ENCODE data around the gene IER3. TPM values are rescaled to one million over a fixed set of nuclear protein-coding genes. Genes with fewer than 3 reads are reported as not detected.

The IER3 gene, protein sequence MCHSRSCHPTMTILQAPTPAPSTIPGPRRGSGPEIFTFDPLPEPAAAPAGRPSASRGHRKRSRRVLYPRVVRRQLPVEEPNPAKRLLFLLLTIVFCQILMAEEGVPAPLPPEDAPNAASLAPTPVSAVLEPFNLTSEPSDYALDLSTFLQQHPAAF
- 103 and 186 TPM in 2 replicates for total RNA-seq

DNA sequence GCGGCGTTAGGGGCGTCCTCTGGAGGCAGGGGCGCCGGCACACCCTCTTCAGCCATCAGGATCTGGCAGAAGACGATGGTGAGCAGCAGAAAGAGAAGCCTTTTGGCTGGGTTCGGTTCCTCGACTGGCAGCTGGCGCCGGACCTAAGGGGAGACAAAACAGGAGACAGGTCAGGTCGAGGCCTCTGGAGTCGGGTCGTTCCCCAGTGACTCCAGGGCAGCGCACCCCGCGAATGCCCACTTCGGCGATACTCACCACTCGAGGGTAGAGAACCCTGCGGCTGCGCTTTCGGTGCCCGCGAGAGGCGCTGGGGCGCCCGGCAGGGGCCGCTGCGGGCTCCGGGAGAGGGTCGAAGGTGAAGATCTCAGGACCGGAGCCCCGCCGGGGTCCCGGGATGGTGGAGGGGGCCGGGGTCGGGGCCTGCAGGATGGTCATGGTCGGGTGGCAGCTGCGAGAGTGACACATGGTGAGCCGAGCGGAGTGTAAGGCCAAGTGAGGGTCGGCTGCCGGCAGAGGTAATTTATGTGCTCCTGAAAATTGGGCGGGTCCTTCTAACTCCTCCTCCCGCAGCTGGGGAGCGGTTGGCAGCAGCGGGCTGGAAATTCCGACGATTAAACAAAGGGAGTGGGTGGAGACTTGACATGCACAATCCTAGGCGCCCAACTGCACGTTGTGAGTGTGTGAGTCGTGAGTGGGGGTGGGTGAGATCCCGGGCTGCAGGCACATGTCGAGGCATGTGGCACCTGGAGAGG is at the start of gene IER3:
TSS of gene IER3 (minus strand) at position 494 of the 752 bp plus-strand sequence. CDS start at position 465, 29 bp downstream.

DNA sequence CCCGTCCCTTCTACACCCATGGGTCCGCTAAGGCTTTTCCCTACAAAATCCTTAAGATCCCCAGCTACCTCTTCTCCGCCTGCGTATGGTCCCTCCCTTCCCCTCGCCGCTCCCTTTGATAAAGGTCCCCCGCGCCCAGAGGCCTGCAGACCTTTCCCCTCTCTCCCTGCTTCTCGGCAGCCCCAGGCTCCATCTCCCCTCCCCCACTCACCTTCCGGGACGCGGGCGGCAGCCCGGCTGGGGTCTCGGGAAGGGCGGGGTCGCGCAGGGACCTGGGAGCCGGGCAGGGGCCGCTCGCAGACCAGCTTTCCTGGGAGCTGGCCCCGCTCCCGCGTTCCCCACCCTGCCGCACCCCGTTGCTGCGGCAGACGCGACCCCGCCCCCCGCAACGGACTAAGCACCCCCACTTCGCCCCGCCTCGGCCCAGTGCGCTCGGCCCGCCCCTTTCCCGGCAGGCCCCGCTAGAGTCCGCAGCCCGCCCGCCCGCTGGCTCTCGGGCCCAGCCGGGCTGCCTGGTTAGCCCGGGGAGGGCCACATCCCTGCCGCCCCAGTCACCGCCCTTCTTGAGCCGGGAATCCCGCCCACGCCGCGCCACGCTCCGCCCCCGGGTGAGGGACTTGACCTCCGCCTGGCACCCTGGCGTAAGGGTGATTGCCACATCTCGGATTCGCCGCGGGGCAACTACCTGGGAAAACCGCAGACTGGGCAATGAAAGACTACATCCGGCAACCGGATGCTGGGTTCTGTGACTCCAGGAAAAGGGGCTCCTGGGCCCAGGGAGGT is 1.8 kb downstream of the IER3 start, which contains the start of gene FLOT1:
TSS of gene FLOT1 (minus strand) at position 372 of the 783 bp plus-strand sequence. CDS start 498 bp downstream, outside the sequence.

DNA sequence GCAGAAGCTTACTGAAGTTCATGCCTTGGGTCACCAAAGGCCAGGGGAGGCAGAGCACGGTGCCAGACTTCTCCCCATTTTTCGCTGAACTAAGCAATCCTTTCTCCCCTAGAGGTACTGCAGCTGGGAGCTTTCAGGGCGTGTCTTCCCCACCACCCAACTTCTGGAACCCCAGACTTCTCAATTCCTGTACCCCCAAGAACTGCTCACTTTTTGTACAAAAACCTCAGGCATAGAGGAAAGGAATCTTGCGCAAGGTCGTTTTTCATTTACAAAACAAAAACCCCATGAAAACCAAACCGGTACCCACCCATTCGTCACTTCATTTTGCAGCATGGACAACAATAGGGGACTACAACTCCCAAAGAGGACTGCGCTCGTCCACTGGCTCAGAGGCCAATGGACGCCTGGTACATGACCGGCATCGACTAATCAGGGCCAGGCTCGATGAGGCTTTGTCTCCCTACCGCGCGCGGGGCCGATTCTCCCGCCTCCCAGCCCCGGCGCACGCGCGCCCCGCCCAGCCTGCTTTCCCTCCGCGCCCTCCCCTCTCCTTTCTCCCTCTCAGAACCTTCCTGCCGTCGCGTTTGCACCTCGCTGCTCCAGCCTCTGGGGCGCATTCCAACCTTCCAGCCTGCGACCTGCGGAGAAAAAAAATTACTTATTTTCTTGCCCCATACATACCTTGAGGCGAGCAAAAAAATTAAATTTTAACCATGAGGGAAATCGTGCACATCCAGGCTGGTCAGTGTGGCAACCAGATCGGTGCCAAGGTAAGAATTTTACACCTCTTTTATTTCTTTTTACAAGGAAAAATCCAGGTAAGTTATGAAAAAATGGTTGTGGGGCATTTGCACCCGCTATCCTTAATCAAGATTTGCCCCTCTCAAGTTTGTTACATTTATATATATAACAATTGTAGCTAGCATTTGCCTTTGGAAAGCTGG is 24.3 kb downstream of the IER3 start, which contains the start of gene TUBB:
TSS of gene TUBB (plus strand) at position 562 of the 947 bp plus-strand sequence. CDS start at position 717, 155 bp downstream.

DNA sequence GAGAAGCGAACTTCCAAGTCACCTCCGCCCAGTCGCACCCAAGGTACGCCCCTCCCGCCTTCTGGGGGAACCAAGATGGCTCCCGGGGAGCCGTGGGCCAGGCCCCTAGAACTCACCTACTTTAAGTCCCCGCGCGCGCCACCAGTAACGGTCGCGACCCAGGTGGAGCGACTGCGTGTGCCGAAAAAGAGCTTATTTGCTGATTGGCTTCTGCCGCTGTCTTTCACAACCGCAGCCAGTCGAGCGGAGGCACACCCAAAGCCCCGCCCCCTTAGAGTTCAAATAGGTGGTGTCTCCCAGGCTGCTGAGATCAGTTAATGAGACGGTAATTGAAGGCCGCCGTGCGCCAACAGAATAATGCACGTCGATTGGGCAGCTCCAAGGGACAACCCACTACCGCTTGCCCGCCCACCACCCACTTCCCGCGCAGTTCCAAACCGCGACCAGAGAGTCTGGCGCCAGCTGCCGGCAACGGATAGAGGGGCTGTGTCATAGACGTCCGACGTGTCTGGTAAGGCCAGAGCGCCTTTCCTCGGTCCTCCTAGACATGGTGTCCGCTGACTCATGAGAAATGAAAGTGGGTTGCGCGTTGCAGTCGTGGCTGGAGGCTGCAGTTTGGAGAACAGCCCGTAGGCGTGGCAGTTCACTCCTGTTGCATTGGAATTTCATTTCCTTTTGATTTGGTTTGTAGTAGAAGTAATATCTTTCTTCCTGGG is 27.1 kb downstream of the IER3 start, which contains the start of gene MDC1:
TSS of gene MDC1 (minus strand) at position 153 of the 716 bp plus-strand sequence. CDS start 2,106 bp downstream, outside the sequence.

Small RNAs within 50 kb of the gene (small RNA-seq; reads per million reads assigned to genes)
- gene RF00019 (not detected), gene RN7SL353P (not detected)

Other genes with a start within 250 kb of the IER3 start
- gene GNL1, start 188.1 kb downstream of the IER3 start, total RNA-seq: 41.5 and 48.0 TPM in 2 replicates
- 6.4 and 8.8 TPM in 2 replicates for gene PRR3, start 187.3 kb downstream of the IER3 start, total RNA-seq
- gene ABCF1, start 173.1 kb downstream of the IER3 start, total RNA-seq: 43.8 and 46.2 TPM in 2 replicates
- 41.1 and 44.7 TPM in 2 replicates for gene PPP1R10, start 127.3 kb downstream of the IER3 start, total RNA-seq
- gene MRPS18B, start 126.7 kb downstream of the IER3 start, total RNA-seq: 65.7 and 73.2 TPM in 2 replicates
- gene ATAT1, start 117.7 kb downstream of the IER3 start, total RNA-seq: 4.6 and 6.8 TPM in 2 replicates
- 3.8 and 4.2 TPM in 2 replicates for gene C6orf136, start 97.4 kb downstream of the IER3 start, total RNA-seq
- gene DHX16, start 71.5 kb downstream of the IER3 start, total RNA-seq: 33.6 and 37.7 TPM in 2 replicates
- 98.0 and 103 TPM in 2 replicates for gene PPP1R18, start 57.9 kb downstream of the IER3 start, total RNA-seq
- gene NRM, start 53.6 kb downstream of the IER3 start, total RNA-seq: 5.6 and 7.0 TPM in 2 replicates
- 10.1 and 10.9 TPM in 2 replicates for gene MDC1, start 27.3 kb downstream of the IER3 start, total RNA-seq
- gene TUBB, start 24.2 kb downstream of the IER3 start, total RNA-seq: 858 and 942 TPM in 2 replicates
- gene FLOT1, start 1.9 kb downstream of the IER3 start, total RNA-seq: 86.3 and 91.1 TPM in 2 replicates
- 3.6 and 11.1 TPM in 2 replicates for gene DDR1, start 140.0 kb upstream of the IER3 start, total RNA-seq
- 18.1 and 19.3 TPM in 2 replicates for gene GTF2H4, start 163.7 kb upstream of the IER3 start, total RNA-seq
- 14.4 and 24.2 TPM in 2 replicates for gene VARS2, start 169.7 kb upstream of the IER3 start, total RNA-seq
- not detected in 2 replicates for gene SFTA2, start 187.6 kb upstream of the IER3 start, total RNA-seq
- gene MUCL3, start 196.4 kb upstream of the IER3 start, total RNA-seq: not detected in 2 replicates
- gene MUC21, start 239.2 kb upstream of the IER3 start, total RNA-seq: not detected in 2 replicates